GM18870 (cell line): ENCODE measurements around the gene SLCO3A1.

Experiments used
- ATAC-seq: cut with Tn5 transposase; IDR thresholded peaks from one replicate; pipeline ENCODE4 v1.9.1; 2021; ENCODE audit warnings: moderate library complexity; ENCODE audit not compliant: unreplicated experiment

SLCO3A1 gene

GRCh38 chr15:92025706-92026270, 172.3 kb downstream of the SLCO3A1 start:
- ATAC-seq = no peak

GRCh38 chr15:92028389-92028724, 174.8 kb downstream of the SLCO3A1 start:
- ATAC-seq = no peak

GRCh38 chr15:92029767-92030166, 176.3 kb downstream of the SLCO3A1 start:
- ATAC-seq = no peak

GRCh38 chr15:92033314-92033713, 179.8 kb downstream of the SLCO3A1 start:
- no peak for ATAC-seq

- ATAC-seq = no peak
Measured at GRCh38 chr15:92033723-92034122, 180.2 kb downstream of the SLCO3A1 start.

GRCh38 chr15:92034227-92034626, 180.7 kb downstream of the SLCO3A1 start:
- ATAC-seq = no peak

GRCh38 chr15:92035551-92035950, 182.0 kb downstream of the SLCO3A1 start:
- ATAC-seq = no peak

- ATAC-seq = no peak
Measured at GRCh38 chr15:92035961-92036360, 182.5 kb downstream of the SLCO3A1 start.

- no peak for ATAC-seq
Measured at GRCh38 chr15:92037491-92037890, 184.0 kb downstream of the SLCO3A1 start.

GRCh38 chr15:92040350-92040749, 186.8 kb downstream of the SLCO3A1 start:
- no peak for ATAC-seq

GRCh38 chr15:92041371-92041770, 187.9 kb downstream of the SLCO3A1 start:
- ATAC-seq = no peak

- no peak for ATAC-seq
Measured at GRCh38 chr15:92043283-92043682, 189.8 kb downstream of the SLCO3A1 start.

GRCh38 chr15:92044203-92044909, 190.8 kb downstream of the SLCO3A1 start:
- ATAC-seq = no peak

- ATAC-seq = no peak
Measured at GRCh38 chr15:92047900-92048299, 194.4 kb downstream of the SLCO3A1 start.

GRCh38 chr15:92048739-92049138, 195.2 kb downstream of the SLCO3A1 start:
- ATAC-seq = no peak

GRCh38 chr15:92049290-92049989, 195.9 kb downstream of the SLCO3A1 start:
- ATAC-seq = no peak

- no peak for ATAC-seq
Measured at GRCh38 chr15:92050220-92050898, 196.9 kb downstream of the SLCO3A1 start.

- ATAC-seq = no peak
Measured at GRCh38 chr15:92051716-92052115, 198.2 kb downstream of the SLCO3A1 start.

GRCh38 chr15:92053753-92054316, 200.3 kb downstream of the SLCO3A1 start:
- ATAC-seq = no peak

- no peak for ATAC-seq
Measured at GRCh38 chr15:92056875-92057274, 203.4 kb downstream of the SLCO3A1 start.
